NCI-H146 treated with DMSO at 0.1 percent for 48 hours (cell line): ENCODE data around the gene STX17.

ENCODE experiments used
- DNase-seq: peaks from one replicate; lab custom pipeline; 2025; ENCODE audit not compliant: unreplicated experiment; lab: John Stamatoyannopoulos, UW

The STX17 gene

DNA sequence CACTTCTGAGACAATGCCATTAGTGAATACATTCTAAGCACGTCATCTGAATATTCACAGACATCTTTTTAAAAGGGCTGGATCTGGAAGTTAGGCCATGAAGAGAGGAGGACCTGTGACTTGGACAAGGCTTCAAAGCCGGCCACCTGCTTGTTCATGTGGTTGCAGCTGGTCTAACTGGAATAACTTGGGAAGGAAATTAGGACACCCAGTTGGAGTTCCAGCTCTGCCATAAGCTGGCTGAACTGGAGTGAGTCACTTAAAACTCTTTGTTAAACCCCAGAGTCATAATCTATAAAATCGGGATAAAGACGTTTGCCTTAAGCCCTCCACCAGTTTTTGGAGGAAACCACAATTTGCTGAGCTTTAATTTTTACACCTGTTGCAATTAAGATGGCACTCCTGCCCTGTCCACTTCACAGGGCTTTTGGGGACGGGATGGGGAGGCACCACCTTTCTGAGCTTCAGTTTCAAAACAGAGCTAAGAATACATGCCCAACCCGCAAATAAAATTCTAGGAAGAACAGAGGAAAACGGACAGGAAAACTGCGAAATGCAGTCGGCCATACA lies 536 bp upstream of the STX17 start:
- peak; percentile 12 for DNase-seq

DNA sequence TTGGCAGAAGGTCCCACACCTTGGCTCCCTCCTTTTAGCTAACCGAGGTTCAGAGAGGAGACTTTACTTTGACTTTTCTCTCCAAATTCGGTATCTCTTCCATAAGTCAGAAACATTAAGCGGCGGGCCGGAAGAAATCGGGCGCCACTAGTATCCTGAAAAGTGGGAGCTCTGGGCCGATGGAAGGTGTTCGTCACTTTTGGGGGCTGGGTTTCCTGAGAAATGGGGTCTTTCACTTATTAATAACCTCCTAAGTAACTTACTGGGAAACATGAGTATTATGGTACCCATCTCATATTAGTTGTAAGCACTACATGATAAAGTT lies 716 bp downstream of the STX17 start:
- DNase-seq, result no peak

DNA sequence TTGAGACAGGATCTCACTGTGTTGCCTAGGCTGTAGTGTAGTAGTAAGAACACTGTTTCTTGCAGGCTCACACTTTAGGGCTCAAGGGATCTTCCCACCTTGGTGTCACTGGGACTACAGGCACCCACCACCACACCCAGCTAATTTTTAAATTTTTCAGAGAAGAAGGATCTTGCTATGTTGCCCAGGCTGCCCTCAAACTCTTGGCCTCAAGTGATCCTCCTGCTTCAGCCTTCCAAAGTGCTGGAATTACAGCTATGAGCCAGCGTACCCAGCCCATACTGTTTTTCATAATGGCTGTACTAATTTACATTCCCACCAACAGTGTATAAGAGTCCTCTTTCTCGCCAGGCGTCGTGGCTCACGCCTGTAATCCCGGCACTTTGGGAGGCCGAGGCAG lies 5.1 kb downstream of the STX17 start:
- no peak for DNase-seq

DNA sequence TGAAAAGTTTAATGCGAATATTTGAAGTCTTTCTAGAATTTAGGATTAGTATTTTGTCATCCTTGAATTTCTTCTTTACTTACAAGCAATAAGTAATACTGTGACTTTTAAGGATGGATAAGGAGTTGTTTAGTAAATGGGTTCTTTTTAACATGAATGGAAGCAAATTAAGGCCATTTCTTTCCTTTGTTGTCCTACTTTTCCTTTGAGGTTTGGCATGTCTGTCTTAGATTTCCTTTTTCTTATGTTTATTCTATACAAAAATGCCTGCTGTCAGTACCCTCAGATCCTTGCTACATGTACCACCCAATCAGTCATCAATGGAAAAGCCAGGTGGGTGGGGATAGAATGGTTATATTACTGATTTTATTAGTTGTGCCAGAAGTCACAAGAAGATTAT lies 10.2 kb downstream of the STX17 start:
- no peak for DNase-seq

DNA sequence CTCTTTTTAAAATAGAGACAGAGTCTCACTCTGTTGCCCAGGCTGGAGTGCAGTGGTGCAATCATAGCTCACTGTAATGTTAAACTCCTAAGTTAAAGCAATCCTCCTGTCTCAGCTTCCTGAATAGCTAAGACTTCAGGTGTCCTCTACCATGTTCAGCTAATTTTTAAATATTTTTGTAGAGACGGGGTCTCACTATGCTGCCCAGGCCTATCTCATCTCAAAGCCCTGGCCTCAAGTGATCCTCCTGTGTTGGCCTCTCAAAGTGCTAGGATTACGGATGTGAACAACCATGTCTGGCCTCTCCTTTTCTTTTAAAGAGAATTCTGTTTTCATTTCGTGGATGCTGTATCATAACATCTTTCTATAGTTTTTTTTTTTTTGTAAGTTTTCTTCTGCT lies 11.7 kb downstream of the STX17 start:
- DNase-seq, result no peak

DNA sequence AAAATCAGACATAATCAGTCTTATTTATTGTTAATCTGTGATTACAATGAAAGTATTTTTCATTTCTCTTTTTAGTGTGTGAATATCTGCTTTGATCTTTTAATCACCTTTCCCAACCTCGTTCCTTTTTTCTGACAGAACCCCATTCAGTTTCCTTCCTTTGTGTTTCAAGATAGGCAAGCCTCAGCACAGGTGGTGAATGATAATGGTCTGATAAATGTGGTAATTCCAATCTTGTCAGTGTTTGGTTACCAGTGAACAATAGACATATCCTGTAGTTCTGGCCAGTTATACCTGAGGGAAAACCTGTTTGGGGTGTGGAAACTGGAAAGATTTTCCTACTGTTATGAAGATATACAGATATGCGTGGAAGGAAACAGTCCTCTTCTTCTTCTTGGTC lies 13.5 kb downstream of the STX17 start:
- peak; percentile 53 for DNase-seq

DNA sequence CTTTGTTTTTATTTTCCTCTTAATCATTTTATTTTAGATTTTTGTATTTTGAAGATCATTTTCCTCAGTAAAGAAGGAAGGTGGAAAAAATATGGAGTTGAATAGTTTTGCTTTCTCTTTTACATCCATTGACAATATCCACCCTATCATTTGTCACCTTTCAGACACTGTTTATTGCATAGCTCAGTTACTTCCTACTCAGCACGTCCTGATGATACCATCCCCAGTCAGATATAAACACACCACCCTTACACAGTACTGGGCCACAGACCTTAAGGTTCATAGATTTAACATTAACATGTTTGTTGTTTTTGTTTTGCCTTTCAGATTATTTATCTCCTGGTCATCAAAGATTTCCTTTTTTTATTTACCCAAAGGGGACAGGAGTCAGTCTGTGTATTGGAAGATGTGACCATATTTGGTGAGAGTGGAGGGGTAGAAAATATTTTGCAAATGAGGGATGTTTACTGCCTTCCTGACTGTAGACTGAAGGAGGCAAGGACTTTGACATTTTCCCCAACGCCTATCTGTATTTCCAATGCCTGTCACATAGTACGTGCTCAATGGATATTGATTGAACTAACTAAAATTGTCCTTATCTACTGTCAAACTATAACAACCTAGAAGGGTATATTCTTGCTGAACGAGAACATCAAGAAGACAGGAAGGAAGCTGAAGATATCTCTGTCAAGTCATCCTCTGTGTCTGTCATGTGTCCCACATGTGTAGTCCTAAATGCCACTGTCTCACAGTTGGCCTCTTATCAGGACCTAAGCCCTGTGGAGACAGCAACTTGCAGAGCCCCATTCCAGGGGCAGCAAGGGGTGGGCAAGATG lies 15.6 kb downstream of the STX17 start:
- DNase-seq, result no peak

DNA sequence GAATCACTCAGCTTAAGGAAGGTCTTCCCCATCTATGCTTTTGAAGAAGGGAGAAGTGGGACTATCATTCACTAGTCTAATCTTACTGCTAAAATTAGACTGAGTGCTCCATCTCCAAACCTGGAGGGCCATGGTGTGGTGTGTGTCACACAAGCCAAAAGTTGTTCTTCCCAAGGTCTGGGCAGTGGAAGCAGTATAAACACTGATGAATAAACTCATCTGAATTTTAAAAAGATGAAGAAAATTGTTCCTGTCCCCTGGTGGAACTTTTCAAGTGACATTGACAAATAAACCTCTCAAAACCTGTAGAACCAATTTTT lies 16.2 kb downstream of the STX17 start:
- DNase-seq, result no peak

DNA sequence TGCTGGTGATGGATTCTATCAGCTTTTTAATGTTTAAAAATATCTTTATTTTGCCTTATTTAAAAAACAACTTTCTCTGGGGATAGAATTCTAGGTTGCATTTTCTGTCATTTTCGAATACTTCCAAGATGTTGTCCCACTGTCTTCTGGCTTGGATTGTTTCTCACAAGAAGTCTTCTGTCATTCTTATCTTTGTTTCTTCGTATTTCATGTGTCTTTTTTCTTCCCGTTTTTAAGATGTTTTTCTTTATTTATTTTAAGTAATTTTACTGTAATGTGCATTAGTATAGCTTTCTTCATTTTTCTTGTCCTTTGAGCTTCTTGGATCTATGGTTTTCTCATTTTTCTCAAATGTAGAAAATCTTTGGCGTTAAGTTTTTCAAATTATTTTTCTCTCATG lies 19.1 kb downstream of the STX17 start:
- DNase-seq, result no peak

DNA sequence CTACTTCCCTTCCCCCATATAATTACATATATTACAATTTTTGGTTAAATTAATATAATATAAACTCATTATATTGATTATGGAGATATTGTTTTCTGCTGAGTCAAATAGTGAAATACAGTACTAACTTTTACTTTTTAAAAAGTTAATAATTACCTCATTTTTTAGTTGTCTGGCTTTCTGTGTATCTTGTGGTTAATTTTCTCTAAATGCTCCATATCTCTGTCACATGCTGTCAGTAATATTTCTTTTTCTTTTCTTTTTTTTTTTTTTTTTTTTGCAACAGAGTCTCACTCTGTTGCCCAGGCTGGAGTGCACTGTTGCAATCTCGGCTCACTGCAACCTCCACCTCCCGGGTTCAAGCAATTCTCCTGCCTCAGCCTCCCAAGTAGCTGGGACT lies 23.2 kb downstream of the STX17 start:
- no peak for DNase-seq

DNA sequence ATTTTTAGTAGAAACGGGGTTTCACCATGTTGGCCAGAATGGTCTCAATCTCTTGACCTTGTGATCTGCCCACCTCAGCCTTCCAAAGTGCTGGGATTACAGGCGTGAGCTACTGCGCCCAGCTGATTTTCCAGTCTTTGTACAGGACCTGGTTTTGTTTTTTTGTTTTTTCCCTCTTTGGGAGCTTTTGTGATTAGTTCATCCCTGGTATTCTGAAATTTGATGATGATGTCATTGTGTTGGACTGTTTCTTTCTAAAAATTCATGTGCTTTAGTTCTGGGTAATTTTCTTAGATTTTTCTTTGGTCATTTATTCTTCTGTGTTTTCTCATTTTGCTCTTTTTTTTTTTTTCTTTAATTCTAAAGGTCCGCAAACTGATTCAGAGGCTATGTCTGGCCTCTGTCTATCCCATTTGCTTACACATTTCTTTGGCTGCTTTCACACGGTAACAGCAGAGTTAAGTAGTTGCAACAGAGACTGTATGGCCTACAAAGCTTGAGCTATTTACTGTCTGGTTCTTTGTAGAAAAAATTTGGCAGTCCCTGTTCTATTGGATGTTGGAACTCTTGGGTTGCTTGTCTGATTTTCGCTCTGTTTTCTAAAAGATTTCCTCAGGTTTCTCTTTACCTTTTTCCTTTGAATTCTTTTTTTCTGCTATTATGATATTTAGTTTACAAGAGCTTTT lies 24.8 kb downstream of the STX17 start:
- DNase-seq, result no peak

DNA sequence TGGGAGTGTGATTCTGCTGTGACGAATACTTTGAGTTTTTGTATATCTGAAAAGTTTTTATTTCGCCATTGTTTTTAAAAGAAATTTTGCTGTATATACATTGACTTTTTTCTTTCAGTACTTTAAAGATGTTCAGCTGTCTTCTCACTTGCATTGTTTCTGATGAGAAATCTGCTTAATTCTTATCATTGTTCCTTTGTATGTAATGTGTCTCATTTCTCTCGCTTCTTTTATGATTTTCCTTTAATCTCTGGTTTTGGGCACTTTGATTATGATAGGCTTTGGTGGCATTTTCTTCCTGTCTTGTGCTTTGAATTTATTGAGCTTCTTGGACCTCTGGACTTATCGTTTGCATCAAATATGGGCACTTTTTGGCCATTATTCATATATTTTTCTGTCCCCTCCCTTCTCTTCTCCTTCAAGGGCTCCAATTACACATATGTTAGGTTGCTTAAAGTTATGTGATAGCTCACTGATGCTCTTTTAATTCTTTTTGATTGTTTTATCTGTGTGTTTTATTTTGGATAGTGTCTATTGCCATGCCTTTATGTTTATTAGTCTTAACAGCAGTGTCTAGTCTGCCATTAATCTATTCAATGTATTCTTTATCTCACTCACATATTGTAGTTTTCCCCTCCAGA lies 30.6 kb downstream of the STX17 start:
- no peak for DNase-seq

DNA sequence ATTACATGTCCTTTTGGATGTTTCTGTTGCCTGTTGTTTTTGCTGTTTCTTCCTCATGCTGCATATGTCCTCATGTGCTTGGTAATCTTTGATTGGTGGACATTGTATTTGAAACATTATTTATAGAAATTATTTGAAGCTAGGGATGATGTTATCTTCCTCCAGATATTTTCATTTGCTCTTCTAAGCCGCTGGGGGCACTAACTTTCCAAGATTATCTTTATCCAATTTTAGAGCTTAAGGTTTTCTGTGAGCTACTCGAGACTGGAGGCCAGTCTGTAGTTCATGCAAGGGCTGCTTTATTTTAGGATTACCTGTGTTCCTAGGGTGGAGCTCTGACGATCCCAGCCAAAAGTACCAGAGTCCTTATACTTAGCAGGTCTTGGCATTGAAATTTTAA lies 40.9 kb downstream of the STX17 start:
- no peak for DNase-seq

DNA sequence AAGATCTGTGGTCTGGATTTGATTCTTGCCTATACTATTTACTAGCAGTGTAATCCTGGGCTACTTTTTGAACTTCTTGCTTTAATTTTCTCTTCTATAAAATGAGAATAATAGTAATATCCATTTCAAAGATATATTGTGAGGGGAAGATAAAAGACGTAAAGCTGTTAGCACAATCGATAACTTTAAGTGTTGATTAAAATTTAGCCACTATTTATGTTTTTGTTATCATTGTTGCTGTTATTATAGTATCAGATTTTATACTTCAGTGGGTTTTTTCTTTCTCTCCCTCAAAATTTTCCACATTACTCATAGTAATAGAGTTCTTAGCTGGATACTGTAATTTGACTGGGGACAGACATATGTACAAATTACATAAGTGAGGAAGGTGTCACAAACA lies 42.0 kb downstream of the STX17 start:
- DNase-seq, result no peak

DNA sequence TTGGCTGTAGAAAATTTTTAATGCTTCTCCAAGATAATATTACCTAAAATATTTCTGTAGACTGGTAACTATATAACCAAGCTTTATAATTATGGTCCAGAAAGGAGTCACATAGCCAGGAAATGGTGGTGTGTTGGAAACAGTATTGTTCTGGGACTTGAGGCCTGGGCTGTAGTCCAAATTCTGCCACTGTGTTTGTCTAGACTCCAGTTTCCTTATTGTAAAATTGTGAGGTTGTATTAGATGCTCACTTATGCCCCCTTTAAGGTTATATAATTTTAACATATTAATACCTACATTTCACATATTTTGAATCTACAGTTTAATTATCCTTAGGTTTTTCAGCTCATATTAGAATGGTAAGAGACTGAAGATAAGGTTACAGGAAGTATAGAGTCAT lies 42.4 kb downstream of the STX17 start:
- no peak for DNase-seq

DNA sequence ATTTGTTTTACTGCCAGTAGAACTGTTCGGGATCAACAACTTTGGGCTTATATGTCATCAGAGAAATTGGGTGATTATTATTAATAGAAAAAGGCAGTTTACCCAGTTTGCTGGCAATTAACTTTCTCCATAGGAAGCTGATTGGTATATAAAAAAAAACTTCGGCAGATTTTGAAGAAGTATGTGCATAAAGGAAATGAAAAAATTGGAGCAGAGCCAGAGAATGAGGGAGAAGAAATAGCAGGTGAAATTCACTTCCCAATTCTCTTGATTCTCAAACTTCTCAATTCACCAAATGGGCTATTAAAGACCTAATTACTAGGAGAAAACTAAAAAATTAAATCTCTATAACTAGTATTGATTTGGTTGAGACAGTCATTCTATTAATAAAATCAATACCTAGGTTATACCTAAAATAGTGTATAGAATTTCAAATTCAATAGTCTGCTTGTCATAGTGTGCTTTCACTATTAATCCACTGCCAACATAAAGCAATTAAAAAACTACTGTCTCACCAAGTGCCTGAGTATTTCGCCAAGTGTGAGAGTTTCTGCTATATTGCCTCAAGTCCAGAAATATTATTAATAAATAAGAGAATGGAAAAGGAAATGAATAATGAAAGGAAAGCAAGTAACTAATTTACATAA lies 47.5 kb downstream of the STX17 start:
- no peak for DNase-seq

DNA sequence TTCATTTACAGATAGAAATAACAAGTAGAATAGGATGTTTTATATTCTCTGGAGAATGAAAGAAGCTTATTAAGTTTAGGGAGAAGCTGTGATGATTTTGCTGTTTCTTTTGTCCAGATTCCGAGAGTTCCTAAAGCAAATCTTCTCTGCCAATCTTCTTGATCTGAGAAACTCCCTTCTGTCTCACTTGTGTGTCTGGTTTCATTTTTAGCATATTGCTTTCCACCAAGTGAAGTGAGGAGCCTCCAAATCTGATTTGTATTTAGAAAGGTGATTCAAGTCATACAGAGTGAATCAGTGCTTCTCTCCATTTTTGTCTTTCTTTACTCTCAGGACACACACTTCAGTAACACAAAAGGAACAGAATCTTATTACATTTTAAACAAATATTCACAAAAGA lies 48.4 kb downstream of the STX17 start:
- no peak for DNase-seq

DNA sequence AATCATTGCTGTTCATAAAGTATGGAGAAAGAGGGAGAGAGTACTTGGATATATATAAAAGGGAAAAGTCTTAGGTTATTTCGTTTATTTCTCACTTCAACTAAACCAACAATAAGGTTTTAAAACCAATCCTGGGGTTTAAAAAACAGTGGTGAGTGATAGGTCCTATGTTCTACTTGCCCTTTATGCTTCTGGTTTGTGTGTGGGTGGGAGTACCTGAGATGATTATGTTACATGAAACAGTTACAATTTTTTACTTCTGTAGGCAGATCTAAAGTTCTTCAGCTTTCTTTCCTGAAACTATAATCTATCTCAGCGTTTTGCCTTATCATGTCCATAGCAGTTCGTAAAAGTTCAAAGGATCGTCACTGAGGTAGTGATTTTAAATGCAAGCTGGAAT lies 49.2 kb downstream of the STX17 start:
- DNase-seq, result no peak

DNA sequence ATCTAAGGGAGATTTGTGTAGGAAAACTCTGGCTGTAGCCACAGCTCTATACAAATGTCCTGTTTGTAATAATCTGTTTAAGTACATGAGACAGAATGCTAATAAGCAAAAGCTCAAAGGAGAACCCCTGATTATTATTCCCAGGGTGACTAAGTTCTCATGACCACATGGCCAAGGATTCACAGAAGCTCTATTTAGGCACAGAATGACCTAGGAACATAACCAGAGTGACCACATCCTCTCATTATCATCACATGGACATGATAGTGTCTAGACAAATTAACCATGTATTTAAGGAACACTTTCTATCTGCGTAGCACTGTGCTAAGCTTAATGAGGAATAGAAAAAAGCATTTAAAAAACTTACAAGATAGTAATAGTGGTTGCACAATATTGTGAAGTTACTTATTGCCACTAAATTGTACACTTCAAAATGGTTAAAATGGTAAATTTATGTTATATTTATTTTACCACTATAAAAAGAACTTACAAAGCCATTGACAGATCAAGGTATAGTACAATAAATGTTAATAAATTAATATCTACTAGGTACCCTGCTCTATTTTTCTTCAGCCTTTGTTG lies 56.3 kb downstream of the STX17 start:
- DNase-seq, result no peak

DNA sequence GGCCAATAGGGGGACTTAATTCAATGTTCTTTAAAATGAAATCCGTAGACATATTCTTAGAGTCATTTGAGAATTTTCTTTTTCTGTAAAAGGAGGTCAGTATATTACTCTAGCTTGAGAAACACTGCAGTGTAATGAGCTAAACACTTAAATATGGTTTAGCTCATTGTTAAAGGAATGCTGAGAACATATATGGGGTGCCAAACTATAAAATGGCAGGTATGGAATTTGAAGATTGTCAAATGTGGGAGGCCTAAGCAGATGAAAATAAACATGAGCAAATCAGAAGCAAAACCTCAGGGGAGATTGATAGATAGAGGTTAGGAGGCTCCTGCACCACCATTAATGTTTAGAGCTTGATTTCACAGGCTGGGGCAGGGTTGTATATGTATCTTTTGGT lies 57.9 kb downstream of the STX17 start:
- no peak for DNase-seq

DNA sequence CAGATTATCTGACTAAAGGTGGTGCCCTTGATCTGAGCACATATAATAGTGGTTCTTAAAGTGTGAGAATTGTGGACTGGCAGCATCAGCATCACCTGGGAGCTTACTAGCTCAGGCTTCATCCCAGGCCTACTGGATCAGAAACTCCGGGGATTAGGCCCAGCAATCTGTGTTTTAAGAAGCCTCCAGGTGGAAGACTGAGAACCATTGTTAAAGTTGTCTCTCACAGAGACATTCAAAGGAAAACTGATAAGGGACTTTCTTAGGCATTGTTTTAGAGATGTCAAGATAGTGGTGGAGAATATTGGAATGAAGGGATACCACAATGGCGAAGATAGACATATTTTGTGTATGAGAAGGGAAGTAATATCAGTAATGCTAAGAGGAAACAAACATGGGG lies 59.5 kb downstream of the STX17 start:
- no peak for DNase-seq
